IMR-90 (cell line): ENCODE measurements around the gene ZNF423. TPM values are rescaled to one million over a fixed set of nuclear protein-coding genes. Genes with fewer than 3 reads are reported as not detected.

Source experiments
- ATAC-seq: fragments of 200-7000 bp; cut with Tn5 transposase; 2 replicates; pipeline ENCODE4 v1.9.1; 2020; ENCODE audit warnings: low read depth, mild to moderate bottlenecking, moderate library complexity
- BruUV-seq: library from RNA; stranded (reverse); fragments of 400-500 nt; replicated peaks from 2 replicates; lab custom pipeline; 2021; lab: Mats Ljungman, UMichigan
- CTCF ChIA-PET: fragments of 300-600 bp; formaldehyde crosslinking; extraction: SDS; loops from one replicate; lab custom pipeline; 2021; ENCODE audit warnings: antibody characterized with exemption; lab: Yijun Ruan, JAX
- POLR2A ChIA-PET: fragments of 300-600 bp; sonication (Branson Sonifier 250); formaldehyde crosslinking; loops from one replicate; lab custom pipeline; 2022; ENCODE audit warnings: antibody characterized with exemption; ENCODE audit not compliant: unreplicated experiment; lab: Charles Lee
- DNase-seq: peaks from one replicate; pipeline ENCODE4 v3.0.0; 2013
- H2AFZ ChIP-seq: replicated peaks from 2 replicates; pipeline ENCODE3; 2013; ENCODE audit warnings: low read length, mild to moderate bottlenecking; ENCODE audit not compliant: poor library complexity
- H2AK5ac ChIP-seq: 2 replicates; pipeline ENCODE4 v1.6.1; 2013; ENCODE audit warnings: low read depth, low read length, inconsistent platforms
- H2AK9ac ChIP-seq: replicated peaks from 2 replicates; pipeline ENCODE3; 2013; ENCODE audit warnings: mild to moderate bottlenecking, low read depth, low read length, moderate library complexity; ENCODE audit not compliant: poor library complexity
- H2BK120ac ChIP-seq: 2 replicates; pipeline ENCODE4 v1.6.1; 2013; ENCODE audit warnings: low read depth, low read length, inconsistent platforms
- H2BK15ac ChIP-seq: 3 replicates; pipeline ENCODE4 v1.6.1; 2013; ENCODE audit warnings: low read depth, low read length, inconsistent platforms
- H2BK20ac ChIP-seq: 2 replicates; pipeline ENCODE4 v1.6.1; 2013; ENCODE audit warnings: low read depth, mild to moderate bottlenecking, inconsistent platforms, low read length, moderate library complexity
- H2BK5ac ChIP-seq: 2 replicates; pipeline ENCODE4 v1.6.1; 2013; ENCODE audit warnings: mild to moderate bottlenecking, low read depth, low read length, inconsistent platforms; ENCODE audit not compliant: poor library complexity, severe bottlenecking
- H3K14ac ChIP-seq: replicated peaks from 2 replicates; pipeline ENCODE4 v1.6.1; 2013; ENCODE audit warnings: low read depth, low read length, inconsistent platforms
- H3K18ac ChIP-seq: 2 replicates; pipeline ENCODE4 v1.6.1; 2013; ENCODE audit warnings: low read depth, low read length, control low read depth
- H3K23ac ChIP-seq: 2 replicates; pipeline ENCODE4 v1.6.1; 2013; ENCODE audit warnings: low read depth, low read length, inconsistent platforms
- H3K27ac ChIP-seq: 2 replicates; pipeline ENCODE4 v1.5.1; 2013; ENCODE audit warnings: mild to moderate bottlenecking, control low read depth, low read length; ENCODE audit not compliant: insufficient read depth
- H3K27me3 ChIP-seq: 2 replicates; pipeline ENCODE4 v1.6.1; 2013; ENCODE audit warnings: low read length; ENCODE audit not compliant: control insufficient read depth, insufficient read depth
- H3K36me3 ChIP-seq: 2 replicates; pipeline ENCODE4 v1.6.1; 2013; ENCODE audit warnings: low read length, mixed read lengths; ENCODE audit not compliant: control insufficient read depth, insufficient read depth
- H3K4ac ChIP-seq: 2 replicates; pipeline ENCODE4 v1.6.1; 2013; ENCODE audit warnings: low read depth, low read length, inconsistent platforms
- H3K4me1 ChIP-seq: 2 replicates; pipeline ENCODE4 v1.6.1; 2013; ENCODE audit warnings: low read length, mixed read lengths; ENCODE audit not compliant: control insufficient read depth, insufficient read depth
- H3K4me2 ChIP-seq: 2 replicates; pipeline ENCODE4 v1.6.1; 2013; ENCODE audit warnings: low read depth, mild to moderate bottlenecking, control low read depth, low read length, moderate library complexity
- H3K4me3 ChIP-seq: 2 replicates; pipeline ENCODE4 v1.5.1; 2013; ENCODE audit warnings: low read depth, mild to moderate bottlenecking, control low read depth, low read length, moderate library complexity; ENCODE audit not compliant: insufficient read depth
- H3K56ac ChIP-seq: 2 replicates; pipeline ENCODE4 v1.6.1; 2013; ENCODE audit warnings: low read length, inconsistent platforms; ENCODE audit not compliant: insufficient read depth; ENCODE audit errors: extremely low read depth
- H3K79me1 ChIP-seq, 2 experiments: 2 replicates each; pipeline ENCODE4 v1.6.1; 2013; ENCODE audit warnings: low read length in 2 of 2, inconsistent platforms in 1 of 2, low read depth in 1 of 2
- H3K9ac ChIP-seq: 2 replicates; pipeline ENCODE4 v1.6.1; 2013; ENCODE audit warnings: low read depth, low read length, control low read depth
- H3K9me1 ChIP-seq: 2 replicates; pipeline ENCODE4 v1.6.1; 2013; ENCODE audit warnings: low read length, inconsistent platforms; ENCODE audit not compliant: insufficient read depth
- H3K9me3 ChIP-seq: 2 replicates; pipeline ENCODE4 v1.6.1; 2013; ENCODE audit warnings: low read length; ENCODE audit not compliant: control insufficient read depth, insufficient read depth
- H4K20me1 ChIP-seq: 2 replicates; pipeline ENCODE4 v1.6.1; 2013; ENCODE audit warnings: low read length, inconsistent platforms; ENCODE audit not compliant: insufficient read depth
- H4K5ac ChIP-seq: 2 replicates; pipeline ENCODE4 v1.6.1; 2013; ENCODE audit warnings: mild to moderate bottlenecking, low read depth, low read length, control low read depth
- H4K8ac ChIP-seq, 2 experiments: 2 replicates each; pipeline ENCODE4 v1.6.1; 2013; ENCODE audit warnings: low read depth in 2 of 2, low read length in 2 of 2, control low read depth in 1 of 2, inconsistent platforms in 1 of 2
- H4K91ac ChIP-seq: 2 replicates; pipeline ENCODE4 v1.6.1; 2013; ENCODE audit warnings: low read depth, low read length, inconsistent platforms; ENCODE audit not compliant: insufficient read depth
- BHLHE40 ChIP-seq: fragments of 150-350 bp; IDR thresholded peaks from 2 replicates; pipeline ENCODE4 v1.6.1; 2016; ENCODE audit warnings: mild to moderate bottlenecking, low read depth, low read length
- CEBPB ChIP-seq: IDR thresholded peaks from 2 replicates; pipeline ENCODE4 v1.6.1; 2012; ENCODE audit warnings: low read depth, low read length, improper control_type of control experiment
- CHD1 ChIP-seq: IDR thresholded peaks from 2 replicates; pipeline ENCODE4 v1.6.1; 2012; ENCODE audit warnings: low read depth, low read length, improper control_type of control experiment
- CTCF ChIP-seq: conservative IDR thresholded peaks from 2 replicates; pipeline ENCODE4 v1.5.1; 2012; ENCODE audit warnings: mild to moderate bottlenecking, low read depth, low read length, improper control_type of control experiment
- ELK1 ChIP-seq: fragments of 150-350 bp; IDR thresholded peaks from 2 replicates; pipeline ENCODE4 v1.6.1; 2016; ENCODE audit warnings: low read depth, mild to moderate bottlenecking, low read length, moderate library complexity, borderline replicate concordance
- FOS ChIP-seq: fragments of 150-350 bp; IDR thresholded peaks from 2 replicates; pipeline ENCODE4 v1.6.1; 2016; ENCODE audit warnings: low read depth, low read length
- MAFK ChIP-seq: IDR thresholded peaks from 2 replicates; pipeline ENCODE4 v1.6.1; 2012; ENCODE audit warnings: low read depth, low read length, improper control_type of control experiment
- MAZ ChIP-seq: IDR thresholded peaks from 2 replicates; pipeline ENCODE4 v1.6.1; 2012; ENCODE audit warnings: low read depth, mild to moderate bottlenecking, low read length, improper control_type of control experiment, moderate library complexity, borderline replicate concordance
- MXI1 ChIP-seq: IDR thresholded peaks from 2 replicates; pipeline ENCODE4 v1.6.1; 2012; ENCODE audit warnings: low read depth, mild to moderate bottlenecking, low read length, moderate library complexity, borderline replicate concordance
- NFE2L2 ChIP-seq: fragments of 150-350 bp; IDR thresholded peaks from 2 replicates; pipeline ENCODE4 v1.6.1; 2016; ENCODE audit warnings: low read depth, mild to moderate bottlenecking, low read length
- POLR2A ChIP-seq: IDR thresholded peaks from 2 replicates; pipeline ENCODE4 v1.6.1; 2012; ENCODE audit warnings: mild to moderate bottlenecking, low read depth, low read length
- RAD21 ChIP-seq: IDR thresholded peaks from 2 replicates; pipeline ENCODE4 v1.6.1; 2012; ENCODE audit warnings: low read length, improper control_type of control experiment
- RCOR1 ChIP-seq: IDR thresholded peaks from 2 replicates; pipeline ENCODE4 v1.6.1; 2012; ENCODE audit warnings: mild to moderate bottlenecking, low read length, improper control_type of control experiment; ENCODE audit not compliant: insufficient replicate concordance
- RFX5 ChIP-seq: IDR thresholded peaks from 2 replicates; pipeline ENCODE4 v1.8.0; 2012; ENCODE audit warnings: low read depth, mild to moderate bottlenecking, low read length, moderate library complexity
- SMC3 ChIP-seq: fragments of 150-350 bp; IDR thresholded peaks from 2 replicates; pipeline ENCODE4 v1.6.1; 2016; ENCODE audit warnings: low read depth, mild to moderate bottlenecking, antibody characterized with exemption, low read length, moderate library complexity
- WGBS, 2 experiments: methylation state at CpG; one replicate each; pipeline versions ENCODE4 v1.1.5 to v1.1.7; 2013; ENCODE audit warnings: missing lambda C conversion rate in 2 of 2; ENCODE audit not compliant: insufficient read length in 1 of 2; ENCODE audit errors: extremely low coverage in 2 of 2; 5-methylcytosine and 5-hydroxymethylcytosine counted together
- dilution Hi-C: fragments of 300-500 bp; cut with HindIII; formaldehyde crosslinking; loops from one replicate; pipeline ENCODE4 v1.14.3; 2018; ENCODE audit warnings: low sequenced_read_pairs; ENCODE audit not compliant: unreplicated experiment
- in situ Hi-C: fragments of 300-500 bp; cut with MboI; formaldehyde crosslinking; loops from 3 replicates; pipeline ENCODE4 v1.14.3; 2019; ENCODE audit warnings: low sequenced_read_pairs, inconsistent platforms, mixed read lengths
- intact Hi-C: fragments of 100-400 bp; cut with micrococcal nuclease; formaldehyde crosslinking; loops from 2 replicates; pipeline ENCODE4 v1.10.0; 2022
- polyA plus RNA-seq, 3 experiments: library from polyadenylated mRNA; depleted of rRNA; stranded (reverse); fragments of >200 nt; gene quantifications; 2 replicates each; pipeline ENCODE4 v1.2.3, GENCODE V29; 2012; ENCODE audit warnings: low replicate concordance in 1 of 3
- total RNA-seq: library from RNA; depleted of rRNA; stranded (reverse); fragments of >200 nt; gene quantifications from 2 replicates; pipeline ENCODE4 v1.2.3, GENCODE V29; 2012
- TF ChIP-seq, protein P1 (sequence below): fragments of 150-350 bp; IDR thresholded peaks from 2 replicates; pipeline ENCODE4 v1.6.1; 2017; ENCODE audit warnings: mild to moderate bottlenecking, antibody characterized with exemption, low read length, low read depth

The ZNF423 gene
- total and polyA plus RNA-seq, 2 of the 4 experiments (the other 2 are of a cell fraction), result under 0.01 to 0.10 TPM

DNA sequence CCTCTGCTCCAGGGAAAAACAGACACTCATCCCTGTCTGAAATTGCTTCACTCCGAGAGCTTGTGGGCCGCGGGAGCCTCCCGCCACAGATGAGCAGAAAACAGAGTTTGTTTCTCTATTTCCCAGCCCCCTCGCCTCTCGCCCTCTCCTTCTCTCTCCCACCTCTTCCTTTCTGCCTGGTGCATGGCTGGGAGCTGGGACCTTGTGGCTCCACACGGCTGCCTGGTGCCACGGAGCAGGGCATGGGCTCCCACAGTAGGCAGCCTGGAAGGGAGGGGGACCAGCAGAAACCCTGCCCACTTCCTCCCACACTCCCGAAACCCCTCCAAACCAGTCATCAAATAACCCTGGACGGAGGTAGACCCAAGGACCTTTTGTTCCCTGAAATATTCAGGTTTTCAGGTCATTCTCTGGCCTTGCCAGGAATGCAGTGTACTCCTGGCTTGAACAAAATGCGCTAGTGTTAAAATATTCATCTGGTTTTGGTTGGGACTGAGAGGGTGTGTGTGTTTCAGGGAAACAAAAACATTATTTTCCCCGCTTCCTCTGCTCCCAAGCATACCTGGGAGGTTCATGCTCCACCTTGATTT, 277.4 kb downstream of the ZNF423 start:
- dilution Hi-C loops (no loop called here), intact Hi-C loops (no loop called here), in situ Hi-C loops (no loop called here)
- ATAC-seq (no peak), DNase-seq (no peak)
- Histone ChIP-seq H3K23ac (no peak overlapping the region), H3K4me2 (no peak overlapping the region), H3K4ac (no peak overlapping the region), H3K4me3 (no peak overlapping the region), H3K27ac (no peak overlapping the region), H3K14ac (no peak overlapping the region), H2BK5ac (no peak overlapping the region), H2AFZ (no peak overlapping the region), H2AK9ac (no peak overlapping the region), H3K56ac (no peak overlapping the region), H3K9me1 (no peaks in the 10 kb centered on the region), H3K18ac (no peak overlapping the region), H4K20me1 (no peaks in the 10 kb centered on the region), H2AK5ac (no peak overlapping the region), H4K8ac (no peak overlapping the region), H3K4me1 (no peaks in the 10 kb centered on the region), H4K5ac (no peak overlapping the region), H3K9ac (no peak overlapping the region), H4K91ac (no peak overlapping the region), H3K36me3 (no peaks in the 10 kb centered on the region), H3K9me3 (no peaks in the 10 kb centered on the region), H3K79me1 (no peaks in the 10 kb centered on the region), H3K27me3 (peaks cover 16% of the 10 kb centered on the region), H2BK20ac (no peak overlapping the region), H2BK120ac (no peak overlapping the region), H2BK15ac (no peak overlapping the region)
- WGBS, 2 experiments, result 81% methylated on average over 4 of the region's 12 CpGs; no CpG with 5 or more reads in 1 of the 2 experiments
- TF ChIP-seq CEBPB (no peak), RCOR1 (no peak), MAFK (no peak), CTCF (no peak), BHLHE40 (no peak), FOS (no peak), MAZ (no peak), SMC3 (no peak), RFX5 (no peak), RAD21 (no peak), MXI1 (no peak), NFE2L2 (no peak), POLR2A (no peak), ELK1 (no peak), CHD1 (no peak)
- TF ChIP-seq, protein P1, sequence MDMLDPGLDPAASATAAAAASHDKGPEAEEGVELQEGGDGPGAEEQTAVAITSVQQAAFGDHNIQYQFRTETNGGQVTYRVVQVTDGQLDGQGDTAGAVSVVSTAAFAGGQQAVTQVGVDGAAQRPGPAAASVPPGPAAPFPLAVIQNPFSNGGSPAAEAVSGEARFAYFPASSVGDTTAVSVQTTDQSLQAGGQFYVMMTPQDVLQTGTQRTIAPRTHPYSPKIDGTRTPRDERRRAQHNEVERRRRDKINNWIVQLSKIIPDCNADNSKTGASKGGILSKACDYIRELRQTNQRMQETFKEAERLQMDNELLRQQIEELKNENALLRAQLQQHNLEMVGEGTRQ, result no peak
- POLR2A ChIA-PET, result no interaction called here
- BruUV-seq, result no TSS peak
- CTCF ChIA-PET, result no interaction called here
